HG03460 (cell line): ENCODE measurements around the gene CYBRD1.
"Not testable (repeated sequence)": the region's sequence is repeated elsewhere in the genome, so short reads cannot be mapped to it uniquely, and the experiment has no call there.

Experiments used
- ATAC-seq: cut with Tn5 transposase; IDR thresholded peaks from one replicate; pipeline ENCODE4 v1.9.1; 2021; ENCODE audit not compliant: unreplicated experiment

CYBRD1 gene

DNA sequence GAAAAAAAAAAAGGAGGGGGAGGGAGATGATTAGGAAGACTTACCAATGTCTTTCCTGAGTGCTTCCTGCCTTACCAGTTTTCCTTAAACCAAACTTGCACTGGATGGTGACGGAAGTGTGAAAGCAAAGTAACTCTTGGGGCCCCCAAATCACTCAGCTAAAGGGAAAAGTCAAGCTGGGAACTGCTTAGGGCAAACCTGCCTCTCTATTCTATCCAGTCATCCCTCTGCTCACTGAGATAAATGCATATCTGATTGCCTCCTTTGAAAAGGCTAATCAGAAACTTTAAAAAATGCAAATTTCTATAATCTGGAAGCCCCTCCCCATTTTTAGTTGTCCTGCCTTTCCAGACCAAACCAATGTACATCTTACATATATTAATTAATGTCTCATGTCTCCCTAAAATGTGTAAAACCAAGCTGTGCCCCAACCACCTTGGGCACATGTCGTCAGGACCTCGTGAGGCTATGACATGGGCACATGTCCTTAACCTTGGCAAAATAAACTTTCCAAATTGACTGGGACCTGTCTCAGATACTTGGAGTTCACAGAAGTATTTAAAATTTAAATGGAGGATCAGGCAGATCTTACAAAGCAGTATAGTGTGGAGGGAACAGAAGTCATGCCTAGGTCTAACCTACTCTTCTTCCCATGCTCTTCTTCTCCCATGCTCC, 7.2 kb upstream of the CYBRD1 start:
- ATAC-seq = no peak

DNA sequence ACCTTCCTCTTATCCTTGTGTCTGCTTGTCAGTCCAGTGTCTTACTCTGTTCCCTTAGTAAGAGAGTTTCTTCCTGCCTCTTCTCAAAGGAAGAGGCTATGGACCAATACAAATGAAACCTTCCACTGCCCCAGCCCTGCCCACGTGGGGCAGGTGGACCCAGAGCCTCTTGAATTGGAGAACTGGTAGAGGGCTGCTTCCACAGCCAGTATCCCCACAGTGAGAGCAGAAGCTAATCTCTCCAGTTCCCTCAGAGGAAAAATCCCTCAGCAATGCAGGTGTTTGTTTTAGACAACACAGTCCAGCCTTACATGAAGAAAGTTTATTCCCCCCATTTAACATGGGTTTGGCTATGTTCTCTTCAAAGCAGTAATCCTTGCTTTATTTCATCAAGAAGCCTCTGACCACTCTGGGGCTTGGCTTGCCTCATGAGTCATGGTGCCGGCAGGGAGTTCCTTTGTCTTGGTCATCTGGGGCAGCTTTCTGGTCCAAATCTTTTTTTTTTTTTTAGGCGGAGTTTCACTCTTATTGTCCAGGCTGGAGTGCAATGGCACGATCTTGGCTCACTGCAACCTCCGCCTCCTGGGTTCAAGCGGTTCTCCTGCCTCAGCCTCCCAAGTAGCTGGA, 6.5 kb upstream of the CYBRD1 start:
- ATAC-seq = no peak

DNA sequence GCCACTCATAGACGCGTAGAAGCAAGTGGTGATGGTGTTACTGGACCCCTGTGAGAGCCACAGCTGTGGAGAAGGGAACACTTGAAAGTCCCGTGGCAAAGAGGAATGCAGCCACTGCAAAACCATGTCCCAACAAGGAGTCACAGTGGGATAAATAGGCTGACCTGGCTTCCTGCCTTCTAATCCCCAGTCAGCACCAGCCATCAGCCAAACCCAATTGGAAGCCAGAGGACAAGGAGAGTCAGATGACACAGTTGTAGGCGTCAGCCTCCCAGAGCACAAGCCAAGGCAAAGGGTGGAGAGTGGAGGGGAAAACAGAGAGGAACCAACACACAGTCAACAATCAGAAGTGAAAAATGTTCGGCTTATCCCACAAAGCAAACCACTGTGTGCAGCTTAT, 5.5 kb upstream of the CYBRD1 start:
- ATAC-seq = no peak

DNA sequence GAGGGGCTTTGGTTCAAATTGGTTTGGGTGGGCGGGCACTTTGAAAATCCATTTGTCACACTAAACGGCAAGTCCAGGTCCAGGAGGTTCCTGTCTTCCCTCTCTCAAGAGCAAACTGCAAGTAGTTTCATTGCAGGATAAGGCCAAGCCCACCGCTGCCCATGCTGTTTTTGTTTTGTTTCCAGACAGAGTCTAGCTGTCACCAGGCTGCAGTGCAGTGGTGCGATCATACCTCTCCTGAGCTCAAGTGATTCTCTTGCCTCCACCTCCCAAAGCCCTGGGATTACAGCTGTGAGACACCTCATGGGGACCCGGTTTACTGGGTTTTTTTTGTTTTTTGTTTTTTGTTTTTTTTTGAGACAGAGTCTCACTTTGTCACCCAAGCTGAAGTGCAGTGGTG, 1.8 kb upstream of the CYBRD1 start:
- no peak for ATAC-seq

DNA sequence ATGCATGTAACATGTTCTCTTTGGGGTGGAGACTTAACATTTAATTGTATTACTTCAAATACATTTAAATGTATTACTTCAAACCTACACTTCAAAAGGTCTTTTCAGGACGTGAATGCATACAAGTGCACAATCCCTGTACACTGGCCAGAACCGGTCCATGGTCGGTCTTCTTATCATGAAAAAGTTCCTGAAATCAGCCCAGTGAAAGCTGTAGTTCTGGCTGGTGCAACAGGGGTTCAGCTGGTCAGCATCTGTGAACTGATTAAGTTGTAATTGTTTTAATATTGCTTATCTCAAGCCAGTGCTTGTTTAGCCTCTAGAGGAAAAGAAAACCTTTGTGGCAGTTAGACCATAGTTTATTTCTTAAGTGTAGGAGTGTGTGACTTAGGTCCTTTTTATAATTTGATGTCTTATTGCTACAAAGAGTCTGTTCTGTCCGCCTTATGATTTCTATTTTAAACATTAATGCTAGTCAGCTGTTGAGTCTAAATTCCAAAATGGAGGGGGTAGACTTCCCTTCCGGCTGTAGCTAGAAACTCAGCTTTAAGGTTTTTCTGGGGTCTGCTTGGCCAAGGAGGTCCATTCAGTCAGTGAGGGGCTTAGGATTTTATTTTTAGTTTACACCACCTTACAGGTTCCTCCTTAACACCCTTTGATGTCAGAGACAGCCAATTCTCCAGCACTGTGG, 768 bp upstream of the CYBRD1 start:
- no peak for ATAC-seq

DNA sequence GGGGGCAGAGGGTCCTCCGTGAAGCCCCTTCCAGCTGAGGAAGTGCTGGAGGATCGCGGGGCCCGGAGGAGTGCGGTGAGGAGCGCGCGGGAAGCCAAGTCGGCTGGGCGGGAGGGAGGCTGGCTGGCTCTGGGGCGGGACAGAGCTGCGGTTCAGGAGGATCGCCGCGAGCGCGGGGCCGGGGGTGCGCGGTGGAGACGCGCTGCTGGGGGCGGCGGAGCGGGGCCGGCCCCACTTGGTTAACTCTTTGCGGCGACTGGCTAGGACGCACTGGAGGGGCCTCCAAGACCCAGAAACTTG, 464 bp downstream of the CYBRD1 start:
- ATAC-seq = peak; percentile 16

DNA sequence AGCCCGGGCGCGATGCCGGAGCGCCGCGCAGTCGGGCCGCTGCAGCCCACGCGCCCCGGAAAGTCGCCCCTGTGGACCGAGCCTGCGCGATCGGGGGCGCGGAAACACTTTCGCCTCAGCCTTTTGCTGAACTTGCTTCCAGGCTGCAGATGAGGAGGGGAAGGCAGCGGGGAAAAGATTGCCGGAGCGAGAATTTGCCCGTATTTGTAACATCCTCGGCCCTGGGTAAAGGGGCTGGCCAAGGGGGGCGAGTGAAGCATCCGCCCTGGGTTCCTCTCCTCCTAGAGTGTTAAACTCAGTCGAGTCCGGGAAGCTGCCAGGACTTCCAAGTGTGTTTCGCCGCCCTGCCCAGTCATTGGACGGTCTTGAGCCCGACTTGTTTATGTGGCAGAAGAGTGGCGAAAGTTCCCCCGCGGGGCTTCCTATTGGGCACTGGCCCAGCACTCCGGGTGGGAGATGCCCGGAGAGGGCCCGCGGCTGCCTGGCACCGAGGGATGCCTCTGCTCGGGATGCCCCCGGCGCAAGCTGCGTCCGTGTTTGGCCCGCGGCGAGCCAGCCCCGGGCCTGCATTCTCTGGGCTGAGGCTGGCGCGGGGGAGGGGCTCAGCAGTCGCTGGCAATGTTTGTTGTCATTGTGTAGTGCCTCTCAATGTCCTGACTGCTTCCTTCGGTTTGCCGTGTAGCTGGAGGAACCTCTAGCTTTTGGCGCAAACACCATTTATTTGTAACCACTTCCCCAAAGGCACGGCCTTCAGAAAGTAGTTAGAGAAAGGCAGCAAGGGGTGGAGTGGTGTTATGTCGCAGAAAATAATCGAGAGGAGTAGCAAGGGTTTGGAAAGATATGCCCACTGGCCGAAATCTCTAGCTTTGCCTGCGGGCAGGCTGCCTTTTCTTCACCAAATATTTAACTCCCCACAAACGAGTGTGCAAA, 1.1 kb downstream of the CYBRD1 start:
- ATAC-seq = peak; percentile 29

DNA sequence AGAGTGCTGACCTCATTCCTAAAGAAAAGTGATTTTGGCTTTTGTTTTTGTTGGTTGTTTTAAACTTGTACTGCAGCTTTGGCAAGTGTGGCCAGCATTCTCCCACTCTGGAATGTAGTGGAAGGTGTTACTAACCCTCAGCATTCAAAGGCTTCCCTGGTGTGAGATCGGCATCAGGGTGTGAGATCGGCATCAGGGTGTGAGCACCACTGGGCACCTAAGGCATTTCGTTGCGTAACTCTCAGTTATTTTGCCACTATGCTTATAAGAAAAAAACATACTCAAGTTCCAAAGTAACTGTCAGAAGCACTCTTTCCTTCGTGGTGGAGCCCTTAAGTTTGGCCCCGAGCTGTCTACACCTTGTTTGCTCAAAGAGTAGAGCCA, 1.7 kb downstream of the CYBRD1 start:
- no peak for ATAC-seq

DNA sequence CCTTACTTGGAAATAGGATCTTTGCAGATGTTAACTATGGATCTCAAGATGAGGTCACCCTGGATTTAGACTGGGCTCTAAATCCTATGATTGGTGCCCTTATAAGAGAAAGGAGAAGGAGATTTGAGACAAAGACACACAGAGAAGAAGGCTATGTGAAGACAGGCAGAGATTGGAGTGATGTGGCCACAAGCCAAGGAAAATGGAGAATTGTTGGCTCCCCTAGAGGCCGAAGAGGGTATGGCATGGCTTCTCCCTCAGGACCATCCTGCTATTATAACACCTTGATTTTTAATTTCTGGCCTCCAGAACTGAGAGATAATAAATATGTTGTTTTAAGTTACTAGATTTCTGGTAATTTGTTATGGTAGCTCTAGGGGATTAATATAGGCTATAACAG, 7.6 kb downstream of the CYBRD1 start:
- no peak for ATAC-seq

DNA sequence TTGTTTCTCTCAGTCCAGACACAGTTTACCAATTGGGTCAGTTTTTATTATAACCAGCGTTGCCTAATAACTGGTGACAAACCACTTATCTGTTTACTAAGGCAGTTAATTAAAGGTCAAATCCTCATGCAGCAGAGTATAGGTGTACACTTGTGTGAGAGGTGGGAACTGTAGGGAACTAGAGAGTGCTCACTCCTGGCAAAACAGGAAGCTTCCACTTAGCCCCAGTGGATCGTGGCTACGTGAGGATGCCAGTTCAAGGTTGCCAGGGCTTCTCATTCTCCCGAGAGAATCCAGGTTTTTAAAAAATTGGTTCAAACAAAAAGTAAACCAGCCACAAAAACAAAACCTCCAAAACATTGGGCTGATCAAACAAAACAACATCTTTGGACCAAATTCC, 8.1 kb downstream of the CYBRD1 start:
- ATAC-seq = no peak

DNA sequence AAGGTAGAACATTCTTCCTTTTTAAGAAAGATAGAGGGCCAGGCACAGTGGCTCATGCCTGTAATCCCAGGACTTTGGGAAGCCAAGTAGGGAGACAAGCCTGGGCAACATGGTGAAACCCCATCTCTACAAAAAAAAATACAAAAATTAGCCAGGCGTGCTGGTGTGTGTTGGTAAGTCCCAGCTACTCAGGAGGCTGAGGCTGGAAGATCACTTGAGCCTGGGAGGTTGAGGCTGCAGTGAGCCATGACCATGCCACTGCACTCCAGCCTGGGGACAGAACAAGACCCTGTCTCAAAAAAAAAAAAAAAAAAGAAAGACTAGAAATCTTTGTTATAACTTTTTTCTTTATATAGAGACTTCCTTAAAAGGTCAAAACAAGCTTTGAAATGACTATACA, 8.6 kb downstream of the CYBRD1 start:
- not testable (repeated sequence) for ATAC-seq

DNA sequence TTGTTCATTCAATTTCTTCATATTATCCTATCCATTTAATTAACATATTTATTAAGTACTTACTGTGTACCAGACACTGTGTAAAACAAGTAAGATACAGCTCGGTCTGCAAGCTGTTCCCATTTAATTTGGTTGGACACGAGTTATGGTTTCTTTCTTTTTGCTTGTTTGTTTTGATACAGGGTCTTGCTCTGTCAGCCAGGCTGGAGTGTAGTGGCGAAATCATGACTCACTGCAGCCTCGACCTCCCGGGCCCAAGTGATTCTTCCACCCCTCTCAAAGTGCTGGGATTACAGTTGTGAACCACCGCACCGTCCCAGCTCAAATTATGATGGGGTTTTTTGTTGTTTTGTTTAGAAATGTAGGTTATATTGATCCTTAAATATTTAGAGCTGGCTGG, 9.0 kb downstream of the CYBRD1 start:
- no peak for ATAC-seq

DNA sequence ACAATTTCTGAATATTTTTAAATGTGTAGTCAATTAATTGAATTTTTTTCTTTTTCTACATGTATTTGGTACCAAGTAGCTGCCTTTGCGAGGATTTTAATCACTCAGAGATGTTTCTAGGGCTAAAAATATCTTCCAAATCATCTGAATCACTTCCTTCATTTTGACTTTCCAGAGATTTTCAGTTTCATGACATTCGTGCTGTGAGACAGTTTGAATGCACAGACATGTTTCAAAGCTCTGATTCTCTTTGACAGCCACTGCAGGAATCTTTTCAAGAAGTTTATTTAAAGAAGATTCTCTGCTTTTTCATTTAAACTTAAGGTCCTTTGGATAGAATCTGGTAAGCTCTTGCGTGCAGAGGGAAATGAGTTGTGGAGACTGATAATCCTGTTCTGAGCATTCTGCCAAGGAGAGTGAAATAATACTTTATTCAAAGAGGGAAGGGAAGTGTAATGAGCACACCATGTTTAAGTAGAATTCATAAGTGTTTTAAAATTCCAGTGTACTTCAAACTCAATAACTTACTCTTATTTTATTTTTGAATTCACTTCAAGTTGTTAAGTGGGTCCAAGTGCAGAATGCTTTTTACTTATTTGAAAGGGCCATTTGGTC, 9.7 kb downstream of the CYBRD1 start:
- ATAC-seq = no peak

DNA sequence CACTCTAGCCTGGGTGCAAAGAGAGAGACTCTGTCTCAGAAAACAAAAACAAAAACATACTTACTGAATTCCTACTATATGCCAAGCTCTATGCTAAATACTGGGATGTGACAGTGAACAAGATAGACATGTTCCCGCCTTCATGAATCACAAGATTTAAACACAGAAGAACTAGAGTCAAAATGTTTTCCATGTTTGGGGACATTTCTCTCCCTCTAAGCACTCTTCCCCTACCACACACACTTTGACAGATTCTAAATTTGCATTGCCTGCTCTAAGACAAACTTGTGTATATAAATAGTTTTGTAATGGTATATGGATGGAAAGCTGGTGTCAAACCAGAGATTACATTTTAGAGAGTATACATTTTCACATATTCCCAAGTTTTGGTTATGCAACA, 11.1 kb downstream of the CYBRD1 start:
- no peak for ATAC-seq

DNA sequence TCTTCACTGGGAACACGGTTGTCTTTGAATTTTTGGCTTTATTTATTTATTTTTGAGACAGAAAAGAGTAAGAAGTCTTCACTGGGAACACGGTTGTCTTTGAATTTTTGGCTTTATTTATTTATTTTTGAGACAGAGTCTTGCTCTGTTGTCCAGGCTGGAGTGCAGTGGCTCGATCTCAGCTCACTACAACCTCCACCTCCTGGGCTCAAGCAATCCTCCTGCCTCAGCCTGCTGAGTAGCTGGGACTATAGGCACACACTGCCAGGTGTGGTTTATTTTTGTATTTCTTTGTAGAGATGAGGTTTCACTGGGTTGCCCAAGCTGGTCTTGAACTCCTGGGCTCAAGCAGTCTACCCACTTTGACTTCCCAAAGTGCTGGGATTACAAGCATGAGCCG, 13.3 kb downstream of the CYBRD1 start:
- ATAC-seq = not testable (repeated sequence)

DNA sequence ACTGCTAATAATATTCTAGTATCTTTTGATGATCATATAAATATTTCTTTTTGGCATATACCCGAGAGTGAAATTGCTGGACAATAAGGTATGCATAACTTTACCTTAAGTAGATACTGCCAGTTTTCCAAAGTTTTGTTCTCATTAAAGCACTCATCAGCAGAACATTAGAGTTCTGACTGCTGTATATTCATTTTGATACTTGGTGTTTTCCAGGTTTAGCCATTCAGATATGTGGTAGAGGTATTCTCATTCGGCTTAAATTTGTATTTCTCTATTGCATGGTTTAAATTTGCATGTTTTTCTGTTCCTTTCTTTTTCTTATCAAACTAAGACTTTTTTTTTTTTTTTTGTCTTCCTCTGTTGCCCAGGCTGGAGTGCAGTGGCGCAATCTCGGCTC, 18.2 kb downstream of the CYBRD1 start:
- ATAC-seq = no peak

DNA sequence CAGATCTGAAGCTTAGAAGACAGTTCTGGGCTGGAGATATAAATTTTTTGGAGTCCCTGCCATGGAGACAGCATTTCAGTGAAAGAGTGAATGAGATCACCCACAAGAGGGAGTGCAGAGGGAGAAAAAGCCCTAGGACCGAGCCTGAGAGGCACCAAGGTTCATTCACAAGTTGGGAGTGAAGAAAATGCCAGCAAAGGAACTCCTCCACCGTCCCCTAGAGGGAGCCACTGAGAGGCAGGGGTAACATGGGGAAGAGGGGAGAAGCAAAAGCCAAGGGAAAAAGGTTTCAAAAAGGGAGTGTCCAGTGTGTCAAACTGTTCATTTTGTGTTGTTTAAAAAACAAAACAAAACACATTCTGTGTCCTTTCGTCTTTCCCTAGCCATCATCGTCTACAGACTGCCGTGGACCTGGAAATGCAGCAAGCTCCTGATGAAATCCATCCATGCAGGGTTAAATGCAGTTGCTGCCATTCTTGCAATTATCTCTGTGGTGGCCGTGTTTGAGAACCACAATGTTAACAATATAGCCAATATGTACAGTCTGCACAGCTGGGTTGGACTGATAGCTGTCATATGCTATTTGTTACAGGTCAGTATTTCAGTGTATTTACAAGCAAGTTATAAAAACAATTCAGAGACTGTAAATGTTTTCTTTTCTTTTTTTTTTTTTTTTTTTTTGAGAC, 19.1 kb downstream of the CYBRD1 start:
- no peak for ATAC-seq

DNA sequence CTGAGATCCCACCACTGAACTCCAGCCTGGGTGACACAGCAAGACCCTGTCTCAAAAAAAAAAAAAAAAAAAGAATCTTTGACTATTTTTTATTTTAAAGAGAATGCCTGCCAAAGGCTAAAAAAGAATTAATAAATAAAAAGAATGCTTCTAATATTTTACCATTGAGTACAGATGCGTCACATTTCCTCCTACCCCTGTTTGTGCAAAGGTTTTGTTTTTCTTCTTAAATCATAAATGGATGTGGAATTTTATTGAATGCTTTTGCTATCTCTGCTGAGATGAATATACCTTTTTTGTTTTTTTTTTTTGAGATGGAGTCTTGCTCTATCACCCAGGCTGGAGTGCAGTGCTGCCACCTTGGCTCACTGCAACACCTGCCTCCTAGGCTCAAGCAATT, 22.8 kb downstream of the CYBRD1 start:
- ATAC-seq = no peak

DNA sequence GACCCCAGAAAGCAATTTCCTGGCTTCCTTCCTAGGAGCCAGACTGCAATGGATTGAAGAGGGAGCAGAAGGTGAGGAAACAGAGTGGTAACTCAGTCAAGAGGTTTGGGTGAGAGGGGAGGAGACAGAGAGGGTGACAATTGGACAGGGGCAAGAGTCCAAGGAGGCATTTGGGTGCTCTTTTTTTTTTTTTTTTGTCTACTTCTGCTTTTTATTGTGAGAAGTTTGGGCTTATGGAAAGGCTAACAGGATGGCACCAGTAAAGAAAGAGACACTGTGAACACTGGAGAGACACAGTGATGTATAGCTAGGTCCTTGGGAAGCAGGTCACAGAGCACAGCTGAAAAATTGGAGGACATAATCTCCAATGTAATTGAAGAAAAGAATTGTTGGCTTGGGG, 25.0 kb downstream of the CYBRD1 start:
- no peak for ATAC-seq

DNA sequence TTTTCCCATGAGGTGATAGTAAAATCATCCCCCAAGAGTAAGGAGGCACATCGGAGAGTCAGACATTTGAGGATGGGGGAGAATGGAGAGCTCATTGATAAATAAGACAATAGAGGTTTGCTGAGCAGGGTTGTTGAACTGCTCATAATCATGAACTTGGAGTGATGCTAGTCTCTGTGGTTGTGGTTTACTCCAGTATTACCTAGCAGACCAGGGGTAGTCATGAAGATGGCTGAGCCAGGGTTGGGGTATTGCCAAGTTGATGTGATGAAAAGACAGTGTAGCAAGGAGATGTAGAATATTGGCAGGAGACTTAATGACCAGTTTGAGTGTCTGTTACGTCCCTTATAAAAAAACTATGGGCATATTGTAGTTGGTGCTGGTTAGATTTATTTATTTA, 25.4 kb downstream of the CYBRD1 start:
- ATAC-seq = no peak

DNA sequence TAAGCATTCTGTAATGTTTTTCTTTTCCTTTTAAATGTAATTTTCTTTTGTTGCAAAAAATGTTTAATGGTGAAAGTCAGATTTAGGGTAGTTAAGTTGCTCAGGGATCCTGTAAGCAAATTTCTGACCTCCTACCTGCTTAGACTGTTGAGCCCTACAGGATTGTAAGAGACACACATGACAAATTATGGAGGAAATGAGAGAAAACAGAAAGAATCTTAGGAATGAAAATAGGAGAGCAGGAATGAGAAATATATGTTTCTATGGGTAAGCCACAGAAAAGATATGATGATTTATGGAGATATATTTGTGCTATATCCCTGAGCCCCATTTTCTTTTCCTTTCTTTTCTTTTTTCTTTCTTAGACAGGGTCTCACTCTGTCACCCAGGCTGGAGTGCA, 28.3 kb downstream of the CYBRD1 start:
- no peak for ATAC-seq
